ENCODE results near the gene ENTREP3. TPM values are rescaled to one million over a fixed set of nuclear protein-coding genes. Genes with fewer than 3 reads are reported as not detected.
A peak's percentile ranks its signal among the peaks of the same experiment; 100 is the strongest.

Gene ENTREP3
- polyA plus RNA-seq, 1 donor (not counting 4 experiments of a cell fraction or from before 2014, with no cell fraction given): 8.8 TPM

DNA sequence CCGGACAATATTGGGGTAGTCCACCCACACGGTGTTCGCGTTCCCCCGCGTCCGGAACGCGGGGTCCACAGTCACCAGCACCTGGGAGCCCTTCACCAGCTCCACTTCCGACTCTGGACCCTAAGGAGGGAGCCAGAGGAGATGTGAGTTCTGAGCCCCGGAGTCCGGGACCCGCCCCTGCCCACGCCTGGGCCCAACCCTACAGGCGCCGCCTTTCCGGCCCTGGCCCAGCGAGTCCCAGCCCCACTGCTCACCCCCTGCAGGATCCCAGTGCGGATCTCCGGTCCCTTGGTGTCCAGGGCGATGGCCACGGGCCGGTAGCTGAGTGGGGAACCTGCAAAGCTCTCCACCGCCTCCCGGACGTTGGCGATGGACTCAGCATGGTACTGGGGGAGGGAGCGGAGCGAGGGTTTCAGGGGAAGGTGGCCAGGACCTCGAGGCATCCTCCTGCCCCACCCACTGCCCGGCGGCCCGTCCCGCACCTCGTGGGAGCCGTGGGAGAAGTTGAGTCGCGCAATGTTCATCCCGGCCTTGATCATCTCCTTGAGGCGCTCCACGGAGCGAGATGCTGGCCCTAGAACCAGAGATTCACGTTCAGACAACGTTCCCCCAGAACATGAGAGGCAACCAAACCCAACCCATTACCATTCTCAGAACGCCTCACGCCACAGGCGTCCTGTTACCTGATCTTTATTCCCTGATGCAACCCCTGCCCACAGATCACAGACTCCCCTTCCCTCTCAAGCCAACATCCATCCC, 40.1 kb upstream of the ENTREP3 start:
- DNase-seq (ENCODE audit: low read depth, low spot score): no peak
- FAIRE-seq: no peak
- Histone ChIP-seq H3K9ac (ENCODE audit: control insufficient read depth, extremely low read depth, insufficient read depth, low read length) (no peak overlapping the region), H3K27ac (ENCODE audit: control insufficient read depth, insufficient read depth, low read length) (no peak overlapping the region), H3K4me1 (ENCODE audit: control insufficient read depth, extremely low read depth, insufficient read depth, low read length) (peaks cover 12% of the 10 kb centered on the region), H4K20me1 (ENCODE audit: control insufficient read depth, extremely low read depth, insufficient read depth, low read length) (no peaks in the 10 kb centered on the region), H2AFZ (ENCODE audit: control insufficient read depth, low read length) (peak overlapping the region; percentile 63), H3K4me2 (ENCODE audit: control insufficient read depth, extremely low read depth, insufficient read depth, low read depth, low read length) (peak overlapping the region; percentile 60), H3K9me1 (ENCODE audit: control insufficient read depth, extremely low read depth, insufficient read depth, low read length) (no peaks in the 10 kb centered on the region), H3K27me3 (ENCODE audit: control insufficient read depth, extremely low read depth, insufficient read depth, low read length) (peaks cover 18% of the 10 kb centered on the region), H3K79me2 (ENCODE audit: control insufficient read depth, insufficient read depth, low read length) (no peaks in the 10 kb centered on the region), H3K4me3 (ENCODE audit: control insufficient read depth in 2 of 3, extremely low read depth in 1 of 3, insufficient read depth in 2 of 3, low read depth in 1 of 3, low read length in 3 of 3) (peak overlapping the region in 1 of 3 experiments; percentile 33), H3K36me3 (ENCODE audit: control insufficient read depth in 2 of 2, extremely low read depth in 1 of 2, insufficient read depth in 2 of 2, low read length in 2 of 2) (no peaks in the 10 kb centered on the region), H3K9me3 (ENCODE audit: control insufficient read depth, low read depth, low read length) (no peaks in the 10 kb centered on the region)
- dilution Hi-C loops (cut with MboI; ENCODE audit: extremely low pct_ligation_motif_present, low sequenced_read_pairs): no loop called here
- TF ChIP-seq, protein P1, sequence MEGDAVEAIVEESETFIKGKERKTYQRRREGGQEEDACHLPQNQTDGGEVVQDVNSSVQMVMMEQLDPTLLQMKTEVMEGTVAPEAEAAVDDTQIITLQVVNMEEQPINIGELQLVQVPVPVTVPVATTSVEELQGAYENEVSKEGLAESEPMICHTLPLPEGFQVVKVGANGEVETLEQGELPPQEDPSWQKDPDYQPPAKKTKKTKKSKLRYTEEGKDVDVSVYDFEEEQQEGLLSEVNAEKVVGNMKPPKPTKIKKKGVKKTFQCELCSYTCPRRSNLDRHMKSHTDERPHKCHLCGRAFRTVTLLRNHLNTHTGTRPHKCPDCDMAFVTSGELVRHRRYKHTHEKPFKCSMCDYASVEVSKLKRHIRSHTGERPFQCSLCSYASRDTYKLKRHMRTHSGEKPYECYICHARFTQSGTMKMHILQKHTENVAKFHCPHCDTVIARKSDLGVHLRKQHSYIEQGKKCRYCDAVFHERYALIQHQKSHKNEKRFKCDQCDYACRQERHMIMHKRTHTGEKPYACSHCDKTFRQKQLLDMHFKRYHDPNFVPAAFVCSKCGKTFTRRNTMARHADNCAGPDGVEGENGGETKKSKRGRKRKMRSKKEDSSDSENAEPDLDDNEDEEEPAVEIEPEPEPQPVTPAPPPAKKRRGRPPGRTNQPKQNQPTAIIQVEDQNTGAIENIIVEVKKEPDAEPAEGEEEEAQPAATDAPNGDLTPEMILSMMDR (optimal IDR thresholded peaks at IDR 0.05 in 1 of 3, IDR thresholded peaks at IDR 0.05 in 1 of 3, conservative IDR thresholded peaks at IDR 0.05 in 1 of 3; ENCODE audit: extremely low read depth in 1 of 3, insufficient read depth in 2 of 3, low read length in 3 of 3): no peak
- TF ChIP-seq EZH2 (IDR thresholded peaks at IDR 0.05; ENCODE audit: low read length): peak; percentile 23

DNA sequence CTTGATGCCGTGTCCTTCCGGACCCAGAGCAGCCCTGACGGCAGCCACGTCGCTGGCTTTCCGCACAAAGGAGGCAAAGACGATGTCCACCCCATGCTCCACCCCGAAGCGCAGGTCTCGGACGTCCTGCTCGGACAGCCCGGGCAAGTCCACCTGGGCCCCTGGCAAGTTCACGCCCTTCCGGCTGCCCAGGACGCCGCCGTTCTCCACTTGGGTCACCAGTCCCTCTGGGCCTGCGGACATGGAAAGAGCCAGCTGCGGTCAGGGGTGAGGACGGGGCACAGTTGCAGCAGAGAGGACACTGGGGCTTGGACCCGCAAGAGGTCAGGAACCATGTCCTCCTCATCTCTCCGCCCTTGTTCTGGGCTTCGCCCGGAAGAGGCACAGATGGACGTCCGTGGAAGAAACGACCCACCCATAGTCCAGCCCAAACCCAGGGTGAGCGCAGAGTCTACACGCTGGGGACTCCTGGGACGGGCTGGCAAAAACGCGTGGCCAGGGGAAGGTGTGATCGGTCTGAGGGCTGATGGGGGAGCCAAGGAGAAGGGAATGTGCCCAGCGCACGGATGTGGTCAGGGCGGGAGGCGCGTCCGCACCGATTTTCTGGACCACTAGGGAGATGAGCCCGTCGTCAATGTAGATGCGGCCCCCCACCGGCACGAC, 39.4 kb upstream of the ENTREP3 start:
- Histone ChIP-seq H3K27me3 (ENCODE audit: control insufficient read depth, extremely low read depth, insufficient read depth, low read length) (peaks cover 18% of the 10 kb centered on the region), H3K9me1 (ENCODE audit: control insufficient read depth, extremely low read depth, insufficient read depth, low read length) (no peaks in the 10 kb centered on the region), H2AFZ (ENCODE audit: control insufficient read depth, low read length) (no peak overlapping the region), H3K4me2 (ENCODE audit: control insufficient read depth, extremely low read depth, insufficient read depth, low read depth, low read length) (no peak overlapping the region), H3K27ac (ENCODE audit: control insufficient read depth, insufficient read depth, low read length) (no peak overlapping the region), H3K36me3 (ENCODE audit: control insufficient read depth in 2 of 2, extremely low read depth in 1 of 2, insufficient read depth in 2 of 2, low read length in 2 of 2) (no peaks in the 10 kb centered on the region), H3K9me3 (ENCODE audit: control insufficient read depth, low read depth, low read length) (no peaks in the 10 kb centered on the region), H3K4me3 (ENCODE audit: control insufficient read depth in 2 of 3, extremely low read depth in 1 of 3, insufficient read depth in 2 of 3, low read depth in 1 of 3, low read length in 3 of 3) (no peak overlapping the region), H4K20me1 (ENCODE audit: control insufficient read depth, extremely low read depth, insufficient read depth, low read length) (no peaks in the 10 kb centered on the region), H3K79me2 (ENCODE audit: control insufficient read depth, insufficient read depth, low read length) (no peaks in the 10 kb centered on the region), H3K9ac (ENCODE audit: control insufficient read depth, extremely low read depth, insufficient read depth, low read length) (no peak overlapping the region), H3K4me1 (ENCODE audit: control insufficient read depth, extremely low read depth, insufficient read depth, low read length) (peaks cover 12% of the 10 kb centered on the region)
- no peak for TF ChIP-seq EZH2 (IDR thresholded peaks at IDR 0.05; ENCODE audit: low read length)
- TF ChIP-seq, protein P1 (optimal IDR thresholded peaks at IDR 0.05 in 1 of 3, IDR thresholded peaks at IDR 0.05 in 1 of 3, conservative IDR thresholded peaks at IDR 0.05 in 1 of 3; ENCODE audit: extremely low read depth in 1 of 3, insufficient read depth in 2 of 3, low read length in 3 of 3): no peak
- DNase-seq (ENCODE audit: low read depth, low spot score): no peak
- FAIRE-seq: no peak
- dilution Hi-C loops (cut with MboI; ENCODE audit: extremely low pct_ligation_motif_present, low sequenced_read_pairs): no loop called here
